GF-D8 (cell line): ENCODE measurements around the gene BTNL3.
"Not testable (repeated sequence)": the region's sequence is repeated elsewhere in the genome, so short reads cannot be mapped to it uniquely, and the experiment has no call there.

Source experiments
- DNase-seq: peaks from one replicate; lab custom pipeline; 2025; lab: John Stamatoyannopoulos, UW

Gene BTNL3, protein sequence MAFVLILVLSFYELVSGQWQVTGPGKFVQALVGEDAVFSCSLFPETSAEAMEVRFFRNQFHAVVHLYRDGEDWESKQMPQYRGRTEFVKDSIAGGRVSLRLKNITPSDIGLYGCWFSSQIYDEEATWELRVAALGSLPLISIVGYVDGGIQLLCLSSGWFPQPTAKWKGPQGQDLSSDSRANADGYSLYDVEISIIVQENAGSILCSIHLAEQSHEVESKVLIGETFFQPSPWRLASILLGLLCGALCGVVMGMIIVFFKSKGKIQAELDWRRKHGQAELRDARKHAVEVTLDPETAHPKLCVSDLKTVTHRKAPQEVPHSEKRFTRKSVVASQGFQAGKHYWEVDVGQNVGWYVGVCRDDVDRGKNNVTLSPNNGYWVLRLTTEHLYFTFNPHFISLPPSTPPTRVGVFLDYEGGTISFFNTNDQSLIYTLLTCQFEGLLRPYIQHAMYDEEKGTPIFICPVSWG

DNA sequence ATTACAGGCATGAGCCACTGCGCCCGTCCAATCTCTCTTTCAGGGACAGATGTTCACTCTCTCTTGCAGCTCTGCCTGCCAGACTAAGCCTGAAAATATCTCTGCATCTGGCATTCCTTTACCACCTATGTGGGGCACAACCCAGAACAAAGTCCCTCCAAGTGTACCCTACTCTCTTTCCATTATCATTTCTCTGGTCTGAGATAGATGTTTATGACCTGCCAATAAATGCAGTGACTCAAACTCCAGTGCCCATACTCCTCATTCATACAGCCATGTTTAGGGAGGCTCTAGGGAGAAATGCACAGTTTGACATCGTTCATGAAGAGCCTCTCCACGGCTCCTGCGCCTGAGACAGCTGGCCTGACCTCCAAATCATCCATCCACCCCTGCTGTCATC lies at the start of gene BTNL3:
BTNL3 (plus strand) TSS at position 255 of the 400 bp plus-strand sequence. CDS start 183 bp downstream, outside the sequence.
- DNase-seq, result no peak

DNA sequence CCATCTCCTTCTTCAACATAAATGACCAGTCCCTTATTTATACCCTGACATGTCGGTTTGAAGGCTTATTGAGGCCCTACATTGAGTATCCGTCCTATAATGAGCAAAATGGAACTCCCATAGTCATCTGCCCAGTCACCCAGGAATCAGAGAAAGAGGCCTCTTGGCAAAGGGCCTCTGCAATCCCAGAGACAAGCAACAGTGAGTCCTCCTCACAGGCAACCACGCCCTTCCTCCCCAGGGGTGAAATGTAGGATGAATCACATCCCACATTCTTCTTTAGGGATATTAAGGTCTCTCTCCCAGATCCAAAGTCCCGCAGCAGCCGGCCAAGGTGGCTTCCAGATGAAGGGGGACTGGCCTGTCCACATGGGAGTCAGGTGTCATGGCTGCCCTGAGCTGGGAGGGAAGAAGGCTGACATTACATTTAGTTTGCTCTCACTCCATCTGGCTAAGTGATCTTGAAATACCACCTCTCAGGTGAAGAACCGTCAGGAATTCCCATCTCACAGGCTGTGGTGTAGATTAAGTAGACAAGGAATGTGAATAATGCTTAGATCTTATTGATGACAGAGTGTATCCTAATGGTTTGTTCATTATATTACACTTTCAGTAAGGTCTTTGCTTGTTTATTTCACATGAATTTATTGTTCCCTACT lies 38.2 kb upstream of the BTNL3 start:
- DNase-seq, result no peak

DNA sequence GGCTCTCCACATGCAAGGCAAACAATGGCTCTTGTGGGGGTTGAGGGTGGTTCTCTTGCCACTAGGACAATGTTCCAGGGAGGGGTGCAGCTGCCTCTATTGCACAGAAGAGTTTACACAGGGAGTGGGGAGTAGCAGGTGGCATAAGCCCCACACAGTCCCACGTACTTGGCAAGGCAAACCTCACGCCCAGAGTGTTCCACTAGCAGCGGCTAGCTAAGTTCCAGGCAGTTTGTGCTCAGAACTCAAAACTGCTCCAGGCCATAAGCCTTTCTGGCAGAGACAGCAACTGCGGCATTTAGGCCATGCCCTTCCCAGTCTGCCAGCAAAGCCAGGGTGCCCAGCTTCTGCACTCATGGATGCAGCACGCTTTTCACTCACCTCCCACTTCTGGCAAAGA lies 29.0 kb upstream of the BTNL3 start:
- no peak for DNase-seq

DNA sequence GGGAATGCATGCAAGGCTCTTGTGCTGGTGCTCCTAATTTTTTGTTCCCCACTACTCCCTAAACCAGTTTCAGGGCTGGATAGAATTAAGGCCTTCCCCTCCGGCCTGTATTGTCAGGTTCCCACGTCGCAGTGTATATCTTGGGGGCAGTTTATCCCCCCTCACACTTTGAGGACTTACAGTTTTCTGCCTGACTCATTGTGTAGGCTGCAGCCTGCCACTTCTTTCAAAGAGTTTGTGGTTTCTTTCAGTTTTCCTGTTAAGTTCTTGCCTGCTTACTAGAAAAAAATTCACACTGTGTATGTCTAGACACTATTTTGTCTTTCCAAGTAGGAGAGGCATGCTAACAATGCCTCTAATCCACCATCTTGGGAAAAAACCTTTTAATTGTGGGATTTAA lies 28.4 kb upstream of the BTNL3 start:
- no peak for DNase-seq

DNA sequence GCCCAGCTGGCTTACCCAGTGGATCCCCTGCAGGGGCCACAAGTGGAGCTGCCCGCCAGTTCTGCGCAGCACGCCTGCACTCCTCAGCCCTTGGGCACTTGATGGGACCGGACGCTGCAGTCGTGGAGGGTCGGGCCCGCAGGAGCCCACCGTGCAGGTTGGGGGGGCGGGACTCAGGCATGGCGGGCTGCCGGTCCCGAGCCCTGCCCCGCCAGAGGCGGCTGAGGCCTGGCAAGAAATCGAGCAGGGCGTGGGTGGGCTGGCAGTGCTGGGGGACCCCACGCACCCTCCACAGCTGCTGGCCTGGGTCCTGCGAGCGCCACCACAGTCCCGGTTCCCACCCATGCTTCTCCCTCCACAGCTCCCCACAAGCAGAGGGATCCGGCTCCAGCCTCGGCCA lies 19.2 kb upstream of the BTNL3 start:
- no peak for DNase-seq

DNA sequence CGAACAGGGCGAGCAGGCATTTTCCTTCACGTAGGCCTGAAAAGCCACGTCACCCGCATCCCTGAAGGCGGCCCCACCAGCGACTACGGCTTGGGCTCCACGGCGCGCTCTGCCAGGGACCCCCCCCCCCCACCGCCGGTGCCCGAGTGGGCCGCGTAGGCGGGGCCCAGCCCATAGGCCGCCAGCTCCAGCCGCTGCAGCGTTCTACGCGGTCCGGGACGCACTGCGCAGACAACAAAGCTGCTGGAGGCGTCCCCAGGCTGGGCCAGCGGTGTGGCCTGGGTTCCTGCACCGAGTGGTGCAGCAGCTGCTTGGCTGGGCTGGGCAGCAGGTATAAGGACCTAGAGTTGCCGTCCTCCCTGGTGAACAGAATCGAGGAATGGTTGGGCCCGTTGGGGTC lies 18.3 kb upstream of the BTNL3 start:
- DNase-seq, result no peak

DNA sequence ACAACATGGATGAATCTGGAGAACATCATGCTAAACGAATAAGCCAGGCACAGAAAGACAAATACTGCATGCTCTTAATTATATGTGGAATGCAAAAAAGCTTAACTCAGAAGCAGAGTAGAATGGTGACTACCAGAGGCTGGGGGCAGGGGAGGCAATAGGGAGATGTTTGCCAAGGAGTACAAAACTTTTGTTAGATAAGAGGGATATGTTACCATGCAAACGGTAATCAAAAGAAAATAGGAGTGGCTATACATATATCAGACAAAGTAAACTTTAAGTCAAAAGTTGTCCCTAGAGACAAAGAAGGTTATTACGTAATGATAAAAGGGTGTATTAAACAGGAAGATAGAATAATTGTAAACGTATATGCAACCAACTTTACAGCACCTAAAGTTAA lies 17.8 kb upstream of the BTNL3 start:
- DNase-seq, result no peak

DNA sequence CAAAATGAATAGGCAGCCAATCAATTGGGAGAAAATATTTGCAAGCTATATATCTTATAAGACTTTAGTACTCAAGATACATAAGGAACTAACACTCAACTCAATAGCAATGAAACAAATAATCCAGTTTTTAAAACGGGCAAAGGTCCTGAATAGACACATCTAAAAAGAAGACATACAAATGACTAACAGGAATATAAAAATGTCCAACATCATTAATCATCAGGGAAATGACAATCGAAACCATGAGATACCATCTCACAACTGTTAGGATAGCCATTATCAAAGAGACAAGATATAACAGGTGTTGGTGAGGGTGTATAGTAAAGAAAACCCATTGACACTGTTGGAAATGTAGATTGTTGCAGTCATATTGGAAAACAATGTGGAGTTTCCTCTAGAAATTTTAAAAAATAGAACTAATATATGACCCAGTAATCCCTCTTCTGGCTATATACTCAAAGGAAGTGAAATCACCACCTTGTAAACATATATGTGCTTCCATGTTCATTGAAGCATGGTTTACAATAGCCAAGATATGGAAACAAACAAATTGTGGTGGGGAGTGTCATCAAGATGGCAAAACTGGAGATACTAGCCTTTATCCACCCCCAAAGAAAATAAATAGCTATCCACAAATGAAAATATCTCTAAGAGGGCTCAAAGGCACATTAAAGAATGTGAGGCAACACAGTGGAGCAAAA lies 13.9 kb upstream of the BTNL3 start:
- no peak for DNase-seq

DNA sequence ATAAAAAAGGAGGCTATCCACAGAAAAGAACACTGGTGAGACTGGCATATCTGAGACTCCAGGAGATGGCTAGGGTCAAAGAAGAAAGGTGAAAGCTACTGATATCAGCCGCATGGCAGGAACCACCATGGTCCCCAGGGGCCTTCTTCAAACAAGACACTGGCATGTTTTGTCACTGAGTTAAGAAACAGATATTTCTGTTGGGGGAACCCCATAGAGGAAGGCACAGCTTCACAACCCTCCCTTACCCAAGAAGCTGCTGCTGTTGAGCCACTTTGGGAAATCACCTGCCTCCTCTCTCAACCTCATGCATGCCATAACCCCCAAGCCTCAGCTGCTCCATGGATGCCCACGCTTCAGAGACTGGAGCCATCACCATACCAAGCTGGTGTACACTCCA lies 13.3 kb upstream of the BTNL3 start:
- DNase-seq, result no peak

DNA sequence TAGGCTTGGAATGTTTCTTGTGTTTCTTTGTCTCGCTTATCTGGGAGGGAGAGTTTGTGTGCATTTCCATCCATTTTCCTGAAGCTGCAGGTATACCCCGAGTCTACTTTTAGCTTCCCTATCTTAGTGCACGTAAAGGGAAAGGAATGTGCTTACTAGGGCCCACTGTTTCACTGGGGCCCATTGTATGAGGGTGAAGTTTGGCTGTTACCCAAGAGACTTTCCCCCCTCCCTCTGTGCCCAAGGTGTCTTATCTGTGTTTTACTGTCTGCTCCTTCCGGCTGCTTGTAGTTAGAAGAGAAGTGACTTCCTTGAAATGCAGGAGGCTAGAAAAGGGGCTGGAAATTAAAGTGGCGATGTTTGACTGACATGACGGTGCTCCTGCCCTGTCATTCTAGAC lies 12.1 kb upstream of the BTNL3 start:
- no peak for DNase-seq

DNA sequence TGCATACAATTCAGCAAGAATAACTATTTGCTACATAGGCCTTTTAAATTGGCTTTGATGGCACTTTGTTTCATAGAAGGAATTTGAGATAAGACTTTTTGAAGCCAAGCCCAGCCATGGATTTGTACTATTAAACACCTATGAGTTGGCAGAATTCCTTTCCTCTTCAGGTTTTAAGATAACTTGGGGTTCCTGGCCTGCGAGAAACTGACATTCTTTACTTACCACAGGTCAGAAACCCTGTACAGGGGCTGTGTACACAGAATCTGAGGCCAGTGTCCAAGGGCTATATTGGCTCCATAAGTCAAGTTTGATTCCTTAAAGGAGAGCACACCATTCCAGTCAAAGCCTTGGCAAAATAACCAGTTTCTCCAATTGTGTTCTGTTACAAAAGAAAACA lies 10.8 kb upstream of the BTNL3 start:
- no peak for DNase-seq

DNA sequence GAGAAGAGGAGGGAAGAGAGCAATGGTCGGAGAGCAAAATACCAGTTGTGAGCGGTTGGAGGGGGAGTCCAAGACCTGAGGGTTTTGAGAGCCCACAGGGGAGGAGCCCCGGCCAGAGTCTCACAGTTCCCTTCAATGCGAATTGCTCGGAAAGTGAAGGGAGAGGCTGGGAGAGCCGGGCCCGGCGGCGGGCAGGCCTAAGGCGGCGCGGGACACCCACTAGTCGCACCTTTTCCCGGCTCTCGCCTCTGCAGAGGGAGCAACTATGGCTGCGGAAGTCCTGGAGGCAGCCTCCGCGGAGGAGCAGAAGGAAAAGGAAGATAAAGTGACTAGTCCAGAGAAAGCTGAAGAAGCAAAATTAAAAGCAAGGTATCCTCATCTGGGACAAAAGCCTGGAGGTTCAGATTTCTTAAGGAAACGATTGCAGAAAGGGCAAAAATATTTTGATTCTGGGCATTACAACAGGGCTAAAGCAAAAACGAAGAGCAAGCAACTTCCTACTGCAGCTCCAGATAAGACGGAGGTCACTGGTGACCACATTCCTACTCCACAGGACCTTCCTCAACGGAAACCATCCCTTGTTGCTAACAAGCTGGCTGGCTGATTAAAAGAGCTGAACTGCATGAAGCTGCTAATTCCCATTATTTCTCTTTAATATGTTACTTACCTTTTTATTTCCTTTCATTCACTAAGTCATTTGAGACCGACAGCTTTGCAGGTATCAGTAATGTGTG lies 6.5 kb upstream of the BTNL3 start:
- no peak for DNase-seq

DNA sequence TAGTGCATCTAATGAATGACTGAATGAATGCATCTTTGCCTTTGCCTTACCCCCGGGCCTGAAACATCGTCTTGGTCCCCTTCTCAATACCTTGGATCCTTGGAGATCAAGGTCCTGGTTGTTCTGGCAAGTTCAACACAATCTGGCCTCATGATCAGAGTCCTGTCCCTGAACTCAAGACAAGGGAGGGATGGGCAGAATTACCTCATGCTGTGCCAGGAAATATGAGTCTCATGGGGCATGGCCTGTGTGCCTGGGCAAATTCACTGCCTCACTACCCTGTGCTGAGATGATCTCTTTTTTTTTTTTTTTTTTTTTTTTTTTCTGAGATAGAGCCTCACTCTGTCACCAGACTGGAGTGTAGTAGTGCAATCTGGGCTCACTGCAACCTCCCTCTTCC lies 630 bp upstream of the BTNL3 start:
- no peak for DNase-seq

DNA sequence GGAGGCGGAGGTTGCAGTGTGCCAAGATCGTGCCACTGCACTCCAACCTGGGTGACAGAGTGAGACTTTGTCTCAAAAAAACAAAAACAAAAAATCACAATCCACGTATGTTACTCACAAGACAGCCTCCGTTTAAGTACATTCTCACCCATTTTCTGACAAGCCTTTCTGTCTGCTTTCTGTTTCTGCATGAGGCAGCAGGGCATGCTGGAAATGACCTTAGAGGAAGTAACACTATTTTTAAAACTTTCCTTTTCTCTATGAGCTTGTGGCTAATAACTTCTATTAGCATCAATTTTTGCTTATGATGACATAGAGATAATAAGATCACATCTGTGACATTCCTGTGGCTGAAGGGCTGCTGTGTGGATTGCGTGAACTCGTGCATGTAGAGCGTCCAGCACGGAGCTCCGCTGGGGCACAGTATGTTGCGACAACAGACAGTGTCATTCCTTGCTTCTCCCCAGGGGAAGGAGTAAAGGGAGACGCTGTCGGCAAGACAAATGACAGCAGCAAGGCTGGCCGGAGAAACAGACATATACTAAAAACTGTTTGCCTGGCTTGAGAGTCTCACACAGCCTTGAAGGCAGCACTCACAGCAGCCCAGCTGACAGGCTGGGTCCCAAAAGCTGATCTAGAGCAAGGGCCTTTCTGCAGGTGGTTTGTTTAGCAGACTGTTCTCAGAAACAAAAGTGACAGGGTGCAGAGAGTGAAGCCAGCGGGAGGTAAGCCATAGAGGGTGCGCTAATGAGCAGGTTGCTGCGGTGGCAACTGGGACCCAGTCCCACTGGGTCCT lies 1.6 kb downstream of the BTNL3 start:
- DNase-seq, result no peak

DNA sequence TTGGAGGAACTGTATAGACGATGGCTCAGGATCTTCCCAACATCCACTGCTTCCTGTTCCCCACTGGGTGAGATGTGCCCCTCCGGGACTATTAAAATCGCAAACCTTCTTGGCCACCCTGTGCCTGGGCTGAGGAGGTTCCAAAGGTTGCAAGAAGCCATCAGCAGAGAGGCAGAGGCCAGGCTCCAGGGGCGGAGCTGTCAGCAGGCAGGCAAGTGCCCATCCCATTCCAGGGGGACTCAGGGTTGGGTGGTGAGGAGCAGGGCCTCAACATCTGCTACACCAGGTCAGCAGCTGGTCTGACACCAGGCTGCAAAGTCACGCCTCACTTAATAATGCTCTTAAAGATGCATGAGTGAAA lies 2.2 kb downstream of the BTNL3 start:
- DNase-seq, result no peak

DNA sequence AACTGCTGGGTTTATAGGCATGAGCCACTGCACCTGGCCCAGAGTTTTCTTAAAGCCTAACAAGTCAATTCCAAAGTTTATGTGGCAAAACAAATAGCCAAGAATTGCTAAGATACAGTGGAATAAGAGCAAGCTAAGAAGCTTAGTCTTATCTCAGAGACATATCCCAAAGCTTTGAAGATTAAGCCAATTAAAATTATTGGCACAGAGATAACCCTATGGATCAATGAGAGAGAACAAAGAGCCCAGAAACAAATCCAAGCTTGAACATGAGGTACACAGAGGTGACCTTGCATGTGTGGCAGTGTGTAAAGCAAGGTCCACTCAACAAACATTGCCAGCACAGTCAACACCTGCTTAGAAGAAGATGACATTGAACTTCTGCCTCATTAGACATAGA lies 13.3 kb downstream of the BTNL3 start:
- no peak for DNase-seq

DNA sequence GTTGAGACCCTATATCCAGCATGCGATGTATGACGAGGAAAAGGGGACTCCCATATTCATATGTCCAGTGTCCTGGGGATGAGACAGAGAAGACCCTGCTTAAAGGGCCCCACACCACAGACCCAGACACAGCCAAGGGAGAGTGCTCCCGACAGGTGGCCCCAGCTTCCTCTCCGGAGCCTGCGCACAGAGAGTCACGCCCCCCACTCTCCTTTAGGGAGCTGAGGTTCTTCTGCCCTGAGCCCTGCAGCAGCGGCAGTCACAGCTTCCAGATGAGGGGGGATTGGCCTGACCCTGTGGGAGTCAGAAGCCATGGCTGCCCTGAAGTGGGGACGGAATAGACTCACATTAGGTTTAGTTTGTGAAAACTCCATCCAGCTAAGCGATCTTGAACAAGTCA lies 17.1 kb downstream of the BTNL3 start:
- DNase-seq, result no peak

DNA sequence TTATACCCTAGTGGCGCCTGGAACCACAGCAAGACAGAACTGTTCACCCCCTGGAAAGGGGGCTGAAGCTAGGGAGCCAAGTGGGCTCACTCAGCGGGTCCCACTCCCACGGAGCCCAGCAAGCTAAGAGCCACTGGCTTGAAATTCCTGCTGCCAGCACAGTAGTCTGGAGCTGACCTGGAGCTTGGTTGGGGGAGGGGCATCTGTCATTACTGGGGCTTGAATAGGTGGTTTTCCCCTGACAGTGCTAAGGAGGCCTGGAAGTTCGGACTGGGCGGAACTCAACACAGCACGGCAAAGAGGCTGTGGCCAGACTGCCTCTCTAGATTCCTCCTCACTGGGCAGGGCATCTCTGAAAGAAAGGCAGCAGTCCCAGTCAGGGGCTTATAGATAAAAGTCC lies 19.5 kb downstream of the BTNL3 start:
- DNase-seq, result no peak

DNA sequence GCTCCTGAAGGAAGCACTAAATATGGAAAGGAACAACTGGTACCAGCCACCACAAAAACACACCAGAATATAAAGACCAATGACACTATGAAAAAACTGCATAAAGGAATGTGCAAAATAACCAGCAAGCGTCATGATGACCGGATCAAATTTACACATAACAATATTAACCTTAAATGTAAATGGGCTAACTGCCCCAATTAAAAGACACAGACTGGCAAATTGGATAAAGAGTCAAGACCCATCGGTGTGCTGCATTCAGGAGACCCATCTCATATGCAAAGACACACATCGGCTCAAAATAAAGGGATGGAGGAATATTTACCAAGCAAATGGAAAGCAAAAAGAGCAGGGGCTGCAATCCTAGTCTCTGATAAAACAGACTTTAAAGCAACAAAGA lies 21.4 kb downstream of the BTNL3 start:
- DNase-seq, result not testable (repeated sequence)

DNA sequence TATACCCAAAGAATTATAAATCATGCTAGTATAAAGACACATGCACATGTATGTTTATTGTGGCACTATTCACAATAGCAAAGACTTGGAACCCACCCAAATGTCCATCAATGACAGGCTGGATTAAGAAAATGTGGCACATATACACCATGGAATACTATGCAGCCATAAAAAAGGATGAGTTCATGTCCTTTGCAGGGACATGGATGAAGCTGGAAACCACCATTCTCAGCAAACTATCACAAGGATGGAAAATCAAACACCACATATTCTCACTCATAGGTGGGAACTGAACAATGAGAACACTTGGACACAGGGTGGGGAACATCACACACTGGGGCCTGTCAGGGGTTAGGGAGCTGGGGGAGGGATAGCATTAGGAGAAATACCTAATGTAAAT lies 26.0 kb downstream of the BTNL3 start:
- DNase-seq, result not testable (repeated sequence)

DNA sequence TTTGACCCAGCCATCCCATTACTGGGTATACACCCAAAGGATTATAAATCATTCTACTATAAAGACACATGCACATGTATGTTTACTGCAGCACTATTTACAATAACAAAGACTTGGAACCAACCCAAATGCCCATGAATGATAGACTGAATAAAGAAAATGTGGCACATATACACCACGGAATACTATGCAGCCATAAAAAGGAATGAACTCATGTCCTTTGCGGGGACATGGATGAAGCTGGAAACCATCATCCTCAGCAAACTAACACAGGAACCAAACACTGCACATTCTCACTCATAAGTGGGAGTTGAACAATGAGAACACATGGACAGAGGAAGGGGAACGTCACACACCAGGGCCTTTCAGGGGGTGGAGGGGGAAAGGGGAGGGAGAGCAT lies 28.8 kb downstream of the BTNL3 start:
- not testable (repeated sequence) for DNase-seq

DNA sequence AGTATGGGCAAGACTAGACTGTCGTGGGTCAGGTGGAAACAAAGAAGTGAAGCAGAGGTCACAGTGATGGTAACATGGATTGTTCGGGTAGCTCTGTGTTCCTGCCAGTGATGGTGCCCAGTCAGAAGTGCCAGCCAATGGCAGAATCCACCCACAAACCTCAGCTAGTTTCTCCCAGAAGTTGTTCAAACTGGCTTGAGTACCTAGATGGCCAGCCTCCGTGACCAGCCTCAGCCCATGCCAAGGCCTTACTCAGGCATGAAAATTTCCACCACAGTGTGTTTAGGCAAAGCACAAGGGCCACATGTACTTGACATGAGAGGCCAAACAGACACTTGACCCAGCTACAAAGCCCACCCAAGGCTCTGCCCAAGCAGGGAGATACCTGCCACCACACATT lies 32.0 kb downstream of the BTNL3 start:
- no peak for DNase-seq
